ENCODE measurements around the gene FXYD4.
"Not testable (repeated sequence)": the region's sequence is repeated elsewhere in the genome, so short reads cannot be mapped to it uniquely, and the experiment has no call there.

The FXYD4 gene, protein sequence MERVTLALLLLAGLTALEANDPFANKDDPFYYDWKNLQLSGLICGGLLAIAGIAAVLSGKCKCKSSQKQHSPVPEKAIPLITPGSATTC

GRCh38 chr10:43371418-43371817 is at the start of gene FXYD4:
Gene FXYD4 (plus strand): TSS chr10:43371636. CDS start chr10:43373747, 2,111 bp downstream.
- DNase-seq (ENCODE audit: low read depth), result no peak

DNA sequence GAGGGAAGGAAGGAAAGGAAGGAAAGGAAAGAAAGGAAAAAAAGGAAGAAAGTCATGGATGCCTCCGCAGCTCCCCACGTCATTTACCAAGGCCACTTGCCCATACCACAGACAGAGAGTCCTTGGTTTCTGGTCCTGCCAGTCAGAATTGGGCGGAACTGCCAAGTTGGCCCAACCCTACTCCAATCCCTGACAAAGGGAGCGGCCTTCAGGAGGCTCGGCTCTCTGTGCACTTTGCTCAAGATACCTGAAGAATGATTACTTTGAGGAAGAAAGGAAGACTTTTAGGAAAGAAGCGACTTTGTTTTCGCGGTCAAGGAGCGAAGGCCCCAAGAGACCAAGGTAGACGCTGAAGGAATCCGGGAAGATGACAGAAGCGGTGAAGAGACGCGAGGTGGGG is 49.1 kb upstream of the FXYD4 start:
- DNase-seq (ENCODE audit: low read depth), result no peak

DNA sequence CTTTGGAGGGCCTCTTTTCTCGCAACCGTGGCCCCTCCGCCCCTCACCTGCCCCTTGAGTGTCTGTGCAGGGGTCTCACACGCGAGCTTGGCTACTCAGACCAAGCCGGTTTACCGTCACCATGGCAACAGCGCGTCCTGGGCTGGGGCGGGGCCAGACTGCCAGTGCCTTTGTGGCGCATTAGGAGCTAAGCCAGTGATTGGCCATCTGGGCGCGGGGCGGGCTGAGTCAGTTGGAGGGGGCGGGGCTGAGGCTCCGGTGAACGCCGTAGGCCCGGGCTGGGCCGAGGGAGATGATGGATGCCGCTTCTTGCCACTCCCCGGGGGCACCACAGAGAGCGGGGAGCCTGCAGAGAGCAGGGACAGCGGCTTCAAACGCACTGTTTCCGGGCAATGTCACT is 48.7 kb upstream of the FXYD4 start:
- DNase-seq (ENCODE audit: low read depth), result peak; percentile 53

- no peak for DNase-seq (ENCODE audit: low read depth)
These were observed 48.2 kb upstream of the FXYD4 start for GRCh38 chr10:43323245-43323644.

DNA sequence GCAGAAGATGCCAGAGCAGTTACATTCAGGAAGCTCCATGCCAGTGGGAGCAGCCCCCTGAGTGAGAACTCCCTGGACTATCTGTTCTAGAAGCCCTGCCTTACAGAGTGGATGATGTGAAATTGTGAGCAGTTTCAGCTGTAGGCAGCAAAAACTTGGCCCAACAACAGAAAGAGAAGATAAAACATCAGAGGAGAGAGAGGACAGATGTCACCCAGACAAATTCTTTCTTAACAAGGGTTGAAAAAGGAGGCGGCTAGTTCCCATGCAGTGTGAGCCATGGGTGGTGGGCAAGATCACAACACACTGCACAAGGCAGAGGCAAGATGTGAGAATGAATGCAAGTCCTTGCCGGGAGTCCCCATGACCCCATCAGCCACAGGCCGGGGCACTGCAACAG is 46.6 kb upstream of the FXYD4 start:
- DNase-seq (ENCODE audit: low read depth), result no peak

GRCh38 chr10:43327171-43327570 is 44.3 kb upstream of the FXYD4 start:
- DNase-seq (ENCODE audit: low read depth), result no peak

- no peak for DNase-seq (ENCODE audit: low read depth)
These were observed 43.5 kb upstream of the FXYD4 start for GRCh38 chr10:43327986-43328385.

DNA sequence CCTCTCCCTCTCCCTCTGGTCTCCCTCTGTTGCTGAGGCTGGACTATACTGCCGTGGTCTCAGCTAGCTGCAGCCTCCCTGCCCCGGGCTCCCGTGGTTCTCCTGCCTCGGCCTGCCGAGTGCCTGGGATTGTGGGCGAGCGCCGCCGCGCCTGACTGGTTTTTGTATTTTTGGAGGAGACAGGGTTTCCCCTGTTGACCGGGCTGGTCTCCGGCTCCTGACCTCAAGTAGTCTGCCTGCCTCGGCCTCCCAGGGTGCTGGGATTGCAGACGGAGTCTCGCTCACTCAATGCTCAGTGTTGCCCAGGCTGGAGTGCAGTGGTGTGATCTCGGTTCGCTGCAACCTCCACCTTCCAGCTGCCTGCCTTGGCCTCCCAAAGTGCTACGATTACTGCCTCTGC is 42.6 kb upstream of the FXYD4 start:
- not testable (repeated sequence) for DNase-seq (ENCODE audit: low read depth)

DNA sequence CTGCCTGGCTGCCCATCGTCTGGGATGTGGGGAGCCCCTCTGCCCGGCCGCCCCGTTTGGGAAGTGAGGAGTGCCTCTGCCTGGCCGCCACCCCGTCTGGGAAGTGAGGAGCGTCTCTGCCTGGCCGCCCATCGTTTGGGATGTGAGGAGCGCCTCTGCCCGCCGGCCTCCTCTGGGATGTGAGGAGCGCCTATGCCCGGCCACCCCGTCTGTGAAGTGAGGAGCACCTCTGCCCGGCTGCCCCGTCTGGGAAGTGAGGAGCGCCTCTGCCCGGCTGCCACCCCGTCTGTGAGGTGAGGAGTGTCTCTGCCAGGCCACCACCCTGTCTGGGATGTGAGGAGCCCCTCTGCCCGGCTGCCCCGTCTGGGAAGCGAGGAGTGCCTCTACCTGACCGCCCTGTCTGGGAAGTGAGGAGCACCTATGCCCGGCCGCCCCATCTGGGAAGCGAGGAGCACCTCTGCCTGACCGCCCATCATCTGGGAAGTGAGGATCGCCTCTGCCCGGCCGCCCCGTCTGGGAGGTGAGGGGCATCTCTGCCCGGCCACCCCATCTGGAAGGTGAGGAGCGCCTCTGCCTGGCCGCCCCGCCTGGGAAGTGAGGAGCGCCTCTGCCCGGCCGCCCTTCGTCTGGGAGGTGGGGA is 42.1 kb upstream of the FXYD4 start:
- not testable (repeated sequence) for DNase-seq (ENCODE audit: low read depth)

DNA sequence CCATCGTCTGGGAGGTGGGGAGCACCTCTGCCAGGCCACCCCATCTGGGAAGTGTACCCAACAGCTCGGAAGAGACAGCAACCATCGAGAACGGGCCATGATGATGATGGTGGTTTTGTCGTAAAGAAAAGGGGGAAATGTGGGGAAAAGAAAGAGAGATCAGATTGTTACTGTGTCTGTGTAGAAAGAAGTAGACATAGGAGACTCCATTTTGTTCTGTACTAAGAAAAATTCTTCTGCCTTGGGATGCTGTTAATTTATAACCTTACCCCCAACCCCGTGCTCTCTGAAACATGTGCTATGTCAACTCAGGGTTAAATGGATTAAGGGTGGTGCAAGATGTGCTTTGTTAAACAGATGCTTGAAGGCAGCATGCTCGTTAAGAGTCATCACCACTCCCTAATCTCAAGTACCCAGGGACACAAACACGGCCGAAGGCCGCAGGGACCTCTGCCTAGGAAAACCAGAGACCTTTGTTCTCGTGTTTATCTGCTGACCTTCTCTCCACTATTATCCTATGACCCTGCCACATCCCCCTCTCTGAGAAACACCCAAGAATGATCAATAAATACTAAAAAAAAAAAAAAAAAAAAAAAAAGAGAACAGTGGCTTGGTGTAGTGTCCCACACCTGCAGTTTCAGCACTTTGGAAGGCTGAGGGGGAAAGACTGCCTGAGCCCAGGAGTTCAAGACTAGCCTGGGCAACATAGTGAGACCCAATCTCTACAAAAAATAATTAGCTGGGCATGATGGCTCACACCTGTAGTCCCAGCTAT is 41.2 kb upstream of the FXYD4 start:
- DNase-seq (ENCODE audit: low read depth), result not testable (repeated sequence)

- not testable (repeated sequence) for DNase-seq (ENCODE audit: low read depth)
These were observed 40.7 kb upstream of the FXYD4 start for GRCh38 chr10:43330824-43331127.

- no peak for DNase-seq (ENCODE audit: low read depth)
These were observed 37.8 kb upstream of the FXYD4 start for GRCh38 chr10:43333653-43334052.

DNA sequence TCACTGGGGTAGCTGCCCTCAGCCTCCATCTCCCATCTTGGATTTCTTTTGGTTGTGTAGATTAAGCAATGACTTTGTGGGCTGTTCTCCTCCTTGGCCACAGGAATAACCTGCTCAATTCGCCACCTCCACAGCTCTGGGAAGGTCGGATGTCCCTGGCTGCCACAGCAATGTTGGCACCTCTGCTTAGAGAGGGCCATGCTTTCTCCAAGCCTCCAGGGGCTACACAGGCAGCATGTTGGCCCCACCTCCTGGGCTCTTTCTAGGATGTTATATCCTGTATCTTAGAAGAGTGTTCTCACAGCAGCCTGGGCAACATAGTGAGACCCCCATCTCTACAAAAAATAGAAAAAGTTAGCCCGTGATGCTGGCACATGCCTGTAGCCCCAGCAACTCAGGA is 35.4 kb upstream of the FXYD4 start:
- DNase-seq (ENCODE audit: low read depth), result no peak

DNA sequence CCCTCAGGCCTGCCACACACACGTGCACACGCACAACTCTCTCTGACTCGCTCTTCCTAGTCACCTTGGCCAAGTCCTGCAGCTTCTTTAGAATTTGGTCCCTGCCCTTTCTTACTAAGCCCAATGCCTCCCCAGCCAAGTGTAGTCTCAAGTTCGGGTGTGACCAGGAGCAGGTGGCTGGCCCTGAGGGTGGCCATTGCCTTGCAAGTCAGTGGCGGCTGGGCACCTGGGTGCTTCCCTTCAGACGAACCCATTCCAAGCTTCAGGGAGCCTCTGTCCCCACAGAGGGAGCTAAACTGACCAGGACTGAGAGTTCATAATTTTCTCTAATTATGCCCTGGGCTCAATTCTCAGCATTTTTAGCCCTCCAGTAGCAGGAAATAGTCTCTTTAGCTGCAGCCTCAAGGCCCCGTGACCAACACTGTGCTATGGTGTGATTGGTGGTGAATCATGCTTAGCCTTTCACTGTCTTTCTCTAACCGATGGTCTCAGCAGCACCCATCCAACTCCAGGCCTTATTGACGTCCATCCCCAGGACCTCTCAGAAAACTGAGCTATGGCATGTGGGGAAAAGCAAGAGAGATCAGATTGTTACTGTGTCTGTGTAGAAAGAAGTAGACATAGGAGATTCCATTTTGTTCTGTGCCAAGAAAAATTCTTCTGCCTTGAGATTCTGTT is 34.7 kb upstream of the FXYD4 start:
- no peak for DNase-seq (ENCODE audit: low read depth)

- DNase-seq (ENCODE audit: low read depth), result not testable (repeated sequence)
These were observed 33.9 kb upstream of the FXYD4 start for GRCh38 chr10:43337536-43337935.

DNA sequence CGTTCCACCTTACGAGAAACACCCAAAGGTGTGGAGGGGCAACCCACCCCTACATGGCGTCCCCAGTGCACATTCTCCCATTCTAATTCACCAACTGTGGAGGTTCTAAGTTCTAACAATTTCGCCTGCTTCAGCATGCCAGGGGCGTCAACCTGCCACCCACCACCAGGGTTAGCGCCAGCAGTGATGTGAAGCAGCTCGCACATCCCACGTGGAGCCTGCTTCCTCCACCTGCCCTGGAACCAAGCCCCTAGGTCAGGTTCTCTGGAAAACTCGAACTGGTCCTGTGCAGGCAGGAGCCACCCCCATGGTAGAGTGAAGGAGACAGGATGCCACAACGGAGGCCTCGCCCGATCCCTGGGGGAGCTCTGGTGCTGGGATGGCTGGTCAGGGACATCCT is 33.3 kb upstream of the FXYD4 start:
- DNase-seq (ENCODE audit: low read depth), result no peak

- DNase-seq (ENCODE audit: low read depth), result no peak
These were observed 32.3 kb upstream of the FXYD4 start for GRCh38 chr10:43339136-43339535.

GRCh38 chr10:43340101-43340500 is 31.3 kb upstream of the FXYD4 start:
- DNase-seq (ENCODE audit: low read depth), result no peak

- DNase-seq (ENCODE audit: low read depth), result no peak
These were observed 30.8 kb upstream of the FXYD4 start for GRCh38 chr10:43340619-43341018.

DNA sequence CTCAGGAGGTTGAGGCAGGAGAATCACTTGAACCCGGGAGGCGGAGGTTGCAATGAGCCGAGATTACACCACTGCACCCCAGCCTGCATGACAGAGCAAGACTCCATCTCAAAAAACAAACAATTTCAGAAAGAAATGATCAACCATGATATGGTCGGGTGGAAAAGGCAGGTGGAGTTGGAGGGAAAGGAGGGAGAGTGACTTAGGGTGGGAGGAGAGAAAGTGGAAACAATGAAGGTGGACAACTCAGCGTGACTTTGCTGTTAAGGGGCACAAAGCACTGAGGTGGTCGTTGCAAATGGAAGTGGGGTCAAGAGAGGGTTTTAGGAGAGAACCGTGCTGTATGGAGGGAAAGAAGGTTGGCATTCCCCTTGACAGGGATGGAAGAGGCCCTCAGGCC is 30.0 kb upstream of the FXYD4 start:
- DNase-seq (ENCODE audit: low read depth), result no peak

DNA sequence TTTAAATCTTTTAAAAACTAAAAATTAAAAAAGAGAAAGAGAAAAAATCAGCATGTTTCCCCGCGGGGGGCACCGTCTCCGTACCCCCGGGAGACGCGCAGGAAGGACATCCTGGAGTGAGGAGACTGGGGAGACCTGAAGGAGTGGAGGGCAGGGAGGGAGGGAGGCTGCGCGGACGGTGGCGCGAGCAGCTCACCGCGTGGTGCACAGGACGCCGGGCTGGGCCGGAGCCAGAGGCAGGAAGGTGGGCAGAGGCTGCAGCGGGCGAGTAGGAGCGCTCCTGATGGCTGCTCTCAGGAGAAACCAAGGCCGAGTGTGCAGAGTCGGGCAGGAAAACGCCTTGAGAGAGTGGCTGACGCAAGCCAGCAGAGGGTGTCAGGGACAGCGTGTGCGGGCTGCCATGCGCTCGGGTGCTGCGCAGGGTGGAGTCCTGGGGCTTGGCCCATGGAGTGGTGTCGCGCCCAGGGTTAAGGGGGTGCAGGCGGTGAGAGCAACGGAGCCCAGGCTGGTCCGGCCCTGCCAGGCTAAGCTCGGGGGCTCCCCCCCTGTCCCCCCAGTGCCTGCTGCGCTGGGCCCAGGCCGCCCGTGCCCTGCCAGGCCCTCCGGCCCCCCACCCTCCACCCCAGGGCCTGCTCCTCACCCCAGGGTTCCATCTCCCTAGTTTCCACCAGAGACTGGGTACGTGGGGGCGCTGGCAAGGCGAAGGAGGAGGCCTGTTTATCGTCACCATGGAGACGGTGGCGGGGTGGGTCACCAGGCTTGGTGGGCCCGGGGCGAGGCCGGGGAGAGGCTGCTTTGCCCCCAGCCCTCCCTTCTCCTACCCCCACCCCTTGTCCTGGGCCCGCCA is 28.9 kb upstream of the FXYD4 start:
- DNase-seq (ENCODE audit: low read depth), result no peak

DNA sequence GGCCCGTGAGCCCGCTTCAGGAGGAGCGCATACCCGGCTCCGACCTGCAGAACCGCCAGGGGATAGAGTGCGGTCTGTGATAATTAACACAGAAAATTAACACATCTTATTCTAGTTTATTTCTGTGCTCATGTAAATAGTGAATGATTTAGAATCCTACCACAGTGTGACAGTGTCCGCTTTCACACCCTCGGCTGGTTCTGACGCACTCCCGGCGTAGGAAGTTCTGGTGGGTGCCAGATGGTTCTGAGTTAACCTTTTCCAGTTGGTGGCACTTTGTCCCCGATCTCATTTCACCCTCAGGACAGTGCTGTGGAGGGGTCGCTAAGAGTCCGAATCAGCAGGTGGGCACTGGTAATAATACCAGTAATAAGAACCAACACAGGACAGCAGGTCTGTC is 28.3 kb upstream of the FXYD4 start:
- no peak for DNase-seq (ENCODE audit: low read depth)
